HCT116 (cell line): ENCODE results near the gene ZBTB7C. TPM values are rescaled to one million over a fixed set of nuclear protein-coding genes. Genes with fewer than 3 reads are reported as not detected.

Experiments used
- ATAC-seq: fragments of 200-7000 bp; cut with Tn5 transposase; 2 replicates; pipeline ENCODE4 v1.9.1; 2020; ENCODE audit warnings: mild to moderate bottlenecking, moderate library complexity
- BruUV-seq: library from RNA; stranded (reverse); fragments of 400-500 nt; replicated peaks from 2 replicates; lab custom pipeline; 2021; lab: Mats Ljungman, UMichigan
- CTCF ChIA-PET: fragments of 300-600 bp; sonication (Branson Sonifier 250); formaldehyde crosslinking; loops from one replicate; lab custom pipeline; 2021; ENCODE audit warnings: antibody characterized with exemption; lab: Charles Lee
- POLR2A ChIA-PET: fragments of 300-600, 350-600 bp; sonication (Branson Sonifier 250); formaldehyde crosslinking; loops from one replicate; lab custom pipeline; 2021; ENCODE audit warnings: antibody characterized with exemption; lab: Charles Lee
- RAD21 ChIA-PET, 2 experiments: fragments of 300-600 bp; sonication (Branson Sonifier 250); formaldehyde crosslinking; loops; one replicate each; lab custom pipeline; 2023; ENCODE audit warnings: low total read pairs in 2 of 2; ENCODE audit not compliant: uncharacterized antibody in 2 of 2, unreplicated experiment in 2 of 2, low non-redundant PET in 1 of 2; lab: Charles Lee
- DNase-seq: peaks from one replicate; pipeline ENCODE4 v3.0.0-alpha.2; 2010; ENCODE audit warnings: low read depth, low spot score
- H2AFZ ChIP-seq: fragments of 200-600 bp; shearing (Covaris generic), sonication (generic); 2 replicates; pipeline ENCODE4 v1.6.1; 2017; ENCODE audit warnings: low read depth, mixed run types, mixed read lengths, antibody characterized with exemption, low read length; ENCODE audit not compliant: poor library complexity, severe bottlenecking
- H3K27ac ChIP-seq: 2 replicates; pipeline ENCODE4 v1.5.1; 2012; ENCODE audit warnings: low read depth, low read length
- H3K27me3 ChIP-seq: fragments of 200-600 bp; sonication (generic); 2 replicates; pipeline ENCODE4 v1.6.1; 2016; ENCODE audit warnings: mixed run types, low read length, mixed read lengths; ENCODE audit not compliant: insufficient read depth
- H3K36me3 ChIP-seq, 2 experiments: fragments of 200-500 bp in 1 of 2; fragments of 200-600 bp in 1 of 2; sonication (Bioruptor generic) in 1 of 2; sonication (generic) in 1 of 2; 2 replicates each; pipeline versions ENCODE4 v1.5.1 to v1.6.1; 2014 to 2016; ENCODE audit warnings: low read length in 2 of 2, inconsistent platforms in 1 of 2, mixed read lengths in 1 of 2, mixed run types in 1 of 2; ENCODE audit not compliant: insufficient read depth in 2 of 2, control insufficient read depth in 1 of 2
- H3K4me1 ChIP-seq, 2 experiments: fragments of 200-600 bp in 1 of 2; sonication (generic) in 1 of 2; 2 replicates each; pipeline versions ENCODE4 v1.5.1 to v1.6.1; 2012 to 2017; ENCODE audit warnings: low read length in 2 of 2, inconsistent platforms in 1 of 2, mild to moderate bottlenecking in 1 of 2, mixed read lengths in 1 of 2, mixed run types in 1 of 2, moderate library complexity in 1 of 2; ENCODE audit not compliant: insufficient read depth in 2 of 2, control insufficient read depth in 1 of 2
- H3K4me2 ChIP-seq: fragments of 200-600 bp; sonication (generic); 2 replicates; pipeline ENCODE4 v1.6.1; 2017; ENCODE audit warnings: mixed run types, low read length, mixed read lengths
- H3K4me3 ChIP-seq, 2 experiments: fragments of 200-600 bp in 1 of 2; sonication (generic) in 1 of 2; replicated peaks in 1 of 2; 2 replicates each; pipeline ENCODE4 v1.5.1; 2011 to 2016; ENCODE audit warnings: low read length in 2 of 2, control low read depth in 1 of 2, low read depth in 1 of 2, mild to moderate bottlenecking in 1 of 2, mixed read lengths in 1 of 2, mixed run types in 1 of 2
- H3K79me2 ChIP-seq: fragments of 200-600 bp; sonication (generic); 2 replicates; pipeline ENCODE4 v1.6.1; 2017; ENCODE audit warnings: mild to moderate bottlenecking, mixed run types, low read length, moderate library complexity, mixed read lengths; ENCODE audit not compliant: insufficient read depth
- H3K9ac ChIP-seq: fragments of 200-600 bp; sonication (generic); 2 replicates; pipeline ENCODE4 v1.6.1; 2016; ENCODE audit warnings: low read length, mixed read lengths
- H3K9me2 ChIP-seq: fragments of 200-600 bp; sonication (generic), shearing (Covaris generic); 2 replicates; pipeline ENCODE4 v1.6.1; 2017; ENCODE audit warnings: mixed run types, mild to moderate bottlenecking, moderate library complexity; ENCODE audit not compliant: insufficient read depth
- H3K9me3 ChIP-seq, 2 experiments: fragments of 200-500 bp in 1 of 2; fragments of 200-600 bp in 1 of 2; sonication (Bioruptor generic) in 1 of 2; sonication (generic) in 1 of 2; 2 replicates each; pipeline ENCODE4 v1.6.1; 2014 to 2017; ENCODE audit warnings: low read length in 2 of 2, mixed read lengths in 2 of 2, inconsistent platforms in 1 of 2, low read depth in 1 of 2, mild to moderate bottlenecking in 1 of 2, mixed run types in 1 of 2, moderate library complexity in 1 of 2; ENCODE audit not compliant: control insufficient read depth in 1 of 2, insufficient read depth in 1 of 2
- H4K20me1 ChIP-seq: fragments of 200-600 bp; sonication (generic), shearing (Covaris generic); 2 replicates; pipeline ENCODE4 v1.6.1; 2017; ENCODE audit warnings: mixed run types, mild to moderate bottlenecking, moderate library complexity; ENCODE audit not compliant: insufficient read depth
- CBX3 ChIP-seq: IDR thresholded peaks from 2 replicates; pipeline ENCODE4 v1.6.1; 2012; ENCODE audit warnings: low read depth
- CTCF ChIP-seq, 3 experiments: fragments of 200-600 bp in 1 of 3; sonication (generic) in 1 of 3; IDR thresholded peaks in 2 of 3; conservative IDR thresholded peaks in 1 of 3; 2 replicates each; pipeline ENCODE4 v1.5.1; 2012 to 2017; ENCODE audit warnings: low read depth in 2 of 3, low read length in 2 of 3, antibody characterized with exemption in 1 of 3, borderline replicate concordance in 1 of 3, control low read depth in 1 of 3, mild to moderate bottlenecking in 1 of 3, mixed read lengths in 1 of 3, mixed run types in 1 of 3, moderate library complexity in 1 of 3; ENCODE audit not compliant: insufficient read depth in 1 of 3
- EZH2phosphoT487 ChIP-seq: fragments of 200-600 bp; IDR thresholded peaks from 2 replicates; pipeline ENCODE4 v1.6.1; 2018; ENCODE audit warnings: antibody characterized with exemption, borderline replicate concordance
- FOSL1 ChIP-seq: IDR thresholded peaks from 2 replicates; pipeline ENCODE4 v1.6.1; 2012; ENCODE audit warnings: low read depth
- POLR2AphosphoS5 ChIP-seq: IDR thresholded peaks from 2 replicates; pipeline ENCODE4 v1.6.1; 2011; ENCODE audit warnings: mild to moderate bottlenecking, low read depth, low read length, moderate library complexity
- REST ChIP-seq: IDR thresholded peaks from 2 replicates; pipeline ENCODE4 v1.6.1; 2012; ENCODE audit warnings: low read depth
- SRF ChIP-seq: IDR thresholded peaks from 2 replicates; pipeline ENCODE4 v1.6.1; 2012; ENCODE audit warnings: low read depth
- TCF7L2 ChIP-seq: IDR thresholded peaks from 2 replicates; pipeline ENCODE4 v1.7.0; 2011; ENCODE audit warnings: borderline replicate concordance, inconsistent platforms; ENCODE audit not compliant: insufficient read depth, insufficient read length; ENCODE audit errors: extremely low read depth
- YY1 ChIP-seq: IDR thresholded peaks from 2 replicates; pipeline ENCODE4 v1.6.1; 2011; ENCODE audit warnings: low read length, low read depth, moderate library complexity, mild to moderate bottlenecking; ENCODE audit not compliant: insufficient replicate concordance; ENCODE audit errors: extremely low read depth
- ZBTB33 ChIP-seq: IDR thresholded peaks from 2 replicates; pipeline ENCODE4 v1.6.1; 2011; ENCODE audit warnings: mild to moderate bottlenecking, low read length, moderate library complexity; ENCODE audit not compliant: insufficient replicate concordance; ENCODE audit errors: extremely low read depth
- ZFX ChIP-seq: fragments of 450-650 bp; IDR thresholded peaks from 2 replicates; pipeline ENCODE4 v1.6.1; 2017
- intact Hi-C: fragments of 100-400 bp; cut with micrococcal nuclease; formaldehyde crosslinking; loops from 2 replicates; pipeline ENCODE4 v1.10.0; 2022
- total RNA-seq: library from RNA; stranded (reverse); gene quantifications from one replicate; pipeline ENCODE4 v1.2.1, GENCODE V29; 2021; ENCODE audit not compliant: unreplicated experiment

ZBTB7C gene
- total RNA-seq, 1 experiment from 2014 or later, result 0.37 TPM

- CTCF ChIA-PET, result no interaction called here
- POLR2A ChIA-PET, result interaction anchor here (0.6 kb wide), 1 partner anchor 8 kb away, joined by 3 read pairs; no protein-coding TSS in a partner anchor
- no TSS peak for BruUV-seq
- RAD21 ChIA-PET, result no interaction called here
- no peaks in the 10 kb centered on the region for H3K9me2 ChIP-seq
- H3K79me2 ChIP-seq, result no peaks in the 10 kb centered on the region
- H3K4me3 ChIP-seq, result no peak overlapping the region
- TF ChIP-seq SRF (no peak), POLR2AphosphoS5 (no peak)
- H3K9me3 ChIP-seq, result no peaks in the 10 kb centered on the region
- intact Hi-C loops, result no loop called here
- no peaks in the 10 kb centered on the region for H3K36me3 ChIP-seq
- H3K4me2 ChIP-seq, result no peak overlapping the region
- H2AFZ ChIP-seq, result no peak overlapping the region
- ATAC-seq (no peak), DNase-seq (no peak)
- no peaks in the 10 kb centered on the region for H3K4me1 ChIP-seq
- no peak overlapping the region for H3K27ac ChIP-seq
- peaks cover 15% of the 10 kb centered on the region for H3K27me3 ChIP-seq
- H3K9ac ChIP-seq, result no peak overlapping the region
- no peaks in the 10 kb centered on the region for H4K20me1 ChIP-seq
Observed at GRCh38 chr18:48098538-48098937, 310.6 kb downstream of the ZBTB7C start.

- no peak overlapping the region for H2AFZ ChIP-seq
- no peak overlapping the region for H3K4me3 ChIP-seq
- ChIA-PET POLR2A (interaction anchor here (0.6 kb wide), 1 partner anchor 8 kb away, joined by 3 read pairs; no protein-coding TSS in a partner anchor), RAD21 (no interaction called here), CTCF (interaction anchor here (0.6 kb wide), 1 partner anchor 90 kb away, joined by 4 read pairs; no protein-coding TSS in a partner anchor)
- H3K36me3 ChIP-seq, result no peaks in the 10 kb centered on the region
- intact Hi-C loops, result no loop called here
- H4K20me1 ChIP-seq, result no peaks in the 10 kb centered on the region
- no peak overlapping the region for H3K4me2 ChIP-seq
- H3K27ac ChIP-seq, result no peak overlapping the region
- H3K9me2 ChIP-seq, result no peaks in the 10 kb centered on the region
- H3K27me3 ChIP-seq, result peaks cover 15% of the 10 kb centered on the region
- no peaks in the 10 kb centered on the region for H3K79me2 ChIP-seq
- H3K9me3 ChIP-seq, result no peaks in the 10 kb centered on the region
- no peak for ATAC-seq
- DNase-seq, result no peak
- BruUV-seq, result no TSS peak
- H3K4me1 ChIP-seq, result no peaks in the 10 kb centered on the region
- H3K9ac ChIP-seq, result no peak overlapping the region
- TF ChIP-seq EZH2phosphoT487 (no peak), ZBTB33 (no peak), REST (no peak), ZFX (no peak), SRF (no peak), TCF7L2 (no peak), CBX3 (no peak), YY1 (no peak), FOSL1 (no peak), CTCF (IDR thresholded peaks at IDR 0.05 in 2 of 3, conservative IDR thresholded peaks at IDR 0.05 in 1 of 3; ENCODE audit: borderline replicate concordance in 1 of 3, insufficient read depth in 1 of 3, low read depth in 2 of 3, low read length in 2 of 3) (no peak)
Observed at GRCh38 chr18:48098007-48098406, 311.2 kb downstream of the ZBTB7C start.
